Camera-type eye (tissue), 1 donor: Measurements from ENCODE around the gene BOD1L1. TPM values are rescaled to one million over a fixed set of nuclear protein-coding genes. Genes with fewer than 3 reads are reported as not detected.

Experiments used
- total RNA-seq: library from RNA; depleted of rRNA; stranded (reverse); fragments of >200 nt; gene quantifications from one replicate; pipeline ENCODE4 v1.2.3, GENCODE V29; 2014

BOD1L1 gene
- total RNA-seq, result 84.6 TPM

DNA sequence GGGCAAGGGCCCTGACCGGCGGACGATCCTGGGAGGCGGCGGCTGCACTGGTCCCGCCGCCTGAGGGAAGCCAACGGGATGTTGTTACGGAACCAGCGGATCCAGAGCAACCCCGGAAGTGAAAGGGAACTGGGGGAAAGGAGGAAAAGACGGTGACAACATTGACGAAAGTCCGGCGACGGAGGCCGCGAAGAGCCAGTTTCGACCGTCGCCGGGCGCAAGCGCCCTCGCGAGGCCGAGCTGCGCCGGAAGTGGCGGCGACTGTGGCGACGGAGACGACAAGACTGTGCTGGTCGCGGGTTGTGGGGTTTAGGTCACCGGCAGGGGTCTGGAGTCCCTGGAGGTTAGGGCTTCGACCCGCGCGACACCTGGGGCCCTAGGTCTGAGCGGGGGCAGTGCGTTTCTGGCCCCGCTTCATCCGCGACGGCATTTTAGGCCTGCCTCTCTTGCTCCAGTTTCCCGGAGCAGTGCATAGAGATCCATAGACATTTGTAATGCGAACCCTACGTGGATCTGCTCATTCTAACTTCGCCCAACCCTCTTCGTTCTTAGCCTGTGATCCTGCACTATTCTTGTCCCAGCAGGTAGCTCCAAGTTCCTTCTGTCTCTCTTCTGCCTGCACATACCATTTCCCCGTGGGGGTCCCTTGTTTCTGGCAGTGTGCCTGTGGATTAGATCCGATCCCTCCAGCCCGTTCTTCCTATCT, at the start of gene BOD1L1:
TSS of gene BOD1L1 (minus strand) at position 120 of the 706 bp plus-strand sequence. CDS start 138 bp downstream, outside the sequence.

DNA sequence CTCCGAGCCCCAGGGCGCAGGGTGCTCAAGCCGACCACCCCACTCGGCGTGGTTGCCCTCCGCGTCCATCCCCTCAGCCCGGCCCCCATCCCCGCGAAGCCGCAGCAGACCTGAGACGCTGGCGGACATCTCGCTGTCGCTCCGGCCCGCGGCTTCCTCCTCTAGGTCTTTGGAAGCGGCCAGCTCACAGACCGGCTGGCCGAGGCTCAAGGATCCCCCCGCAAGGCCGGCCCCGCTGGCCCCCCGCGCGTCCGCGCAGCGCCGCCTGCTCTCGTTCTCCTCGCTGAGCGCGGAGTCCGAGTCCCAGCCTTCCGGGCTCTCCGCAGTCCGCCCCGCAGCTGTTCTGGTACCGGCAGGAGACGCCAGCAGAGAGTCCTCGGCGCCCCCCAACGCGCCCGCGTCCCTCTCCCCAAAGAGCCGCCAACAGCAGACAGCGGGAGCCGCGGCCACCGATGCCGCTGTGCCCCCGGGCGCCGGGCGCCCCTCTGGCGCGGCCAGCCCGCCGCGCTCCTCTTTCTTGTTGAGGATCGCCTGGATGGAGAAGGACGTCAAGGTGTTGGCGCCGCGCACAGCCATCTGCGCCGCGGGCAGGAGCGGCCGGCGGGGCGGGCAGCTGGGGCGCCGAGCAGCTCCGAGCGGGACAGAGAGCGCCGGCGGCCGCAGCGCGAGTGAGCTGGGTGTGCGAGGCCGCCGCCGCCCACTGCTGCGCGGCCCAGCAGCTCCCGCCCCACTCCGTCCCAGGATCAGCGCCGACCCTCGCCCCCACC, 83.5 kb downstream of the BOD1L1 start, which contains the start of gene NKX3-2:
TSS of gene NKX3-2 (minus strand) at position 670 of the 767 bp plus-strand sequence. CDS start at position 576, 94 bp downstream.

Other genes starting within 250 kb of the BOD1L1 start
- 46.8 TPM for gene RAB28, start 143.4 kb downstream of the BOD1L1 start, total RNA-seq
- gene NKX3-2, start 83.2 kb downstream of the BOD1L1 start, total RNA-seq, result 0.49 TPM